HG02763 (cell line): ENCODE measurements around the gene ICE1.
"Not testable (repeated sequence)": the region's sequence is repeated elsewhere in the genome, so short reads cannot be mapped to it uniquely, and the experiment has no call there.

Experiments
- ATAC-seq: cut with Tn5 transposase; IDR thresholded peaks from one replicate; pipeline ENCODE4 v1.9.1; 2021; ENCODE audit warnings: mild to moderate bottlenecking, moderate library complexity; ENCODE audit not compliant: unreplicated experiment

Gene ICE1

GRCh38 chr5:5403741-5404140 lies 18.7 kb upstream of the ICE1 start:
- no peak for ATAC-seq

GRCh38 chr5:5404381-5404780 lies 18.1 kb upstream of the ICE1 start:
- no peak for ATAC-seq

GRCh38 chr5:5405441-5405840 lies 17.0 kb upstream of the ICE1 start:
- ATAC-seq = no peak

GRCh38 chr5:5407924-5408323 lies 14.6 kb upstream of the ICE1 start:
- no peak for ATAC-seq

- no peak for ATAC-seq
Measured at GRCh38 chr5:5409151-5409810, 13.2 kb upstream of the ICE1 start.

- ATAC-seq = not testable (repeated sequence)
Measured at GRCh38 chr5:5413856-5414255, 8.6 kb upstream of the ICE1 start.

- no peak for ATAC-seq
Measured at GRCh38 chr5:5414999-5415398, 7.5 kb upstream of the ICE1 start.

- ATAC-seq = no peak
Measured at GRCh38 chr5:5416733-5417132, 5.7 kb upstream of the ICE1 start.

- ATAC-seq = no peak
Measured at GRCh38 chr5:5418006-5418405, 4.5 kb upstream of the ICE1 start.

GRCh38 chr5:5418764-5419163 lies 3.7 kb upstream of the ICE1 start:
- ATAC-seq = no peak

- ATAC-seq = no peak
Measured at GRCh38 chr5:5419291-5420210, 2.9 kb upstream of the ICE1 start.

GRCh38 chr5:5420251-5420650 lies 2.2 kb upstream of the ICE1 start:
- no peak for ATAC-seq

- no peak for ATAC-seq
Measured at GRCh38 chr5:5421149-5421960, 1.1 kb upstream of the ICE1 start.

GRCh38 chr5:5422819-5423515 lies 490 bp downstream of the ICE1 start:
- peak; percentile 12 for ATAC-seq

GRCh38 chr5:5423586-5423985 lies 1.1 kb downstream of the ICE1 start:
- ATAC-seq = no peak

- no peak for ATAC-seq
Measured at GRCh38 chr5:5424736-5425135, 2.3 kb downstream of the ICE1 start.

GRCh38 chr5:5430136-5430535 lies 7.7 kb downstream of the ICE1 start:
- no peak for ATAC-seq

- ATAC-seq = no peak
Measured at GRCh38 chr5:5432020-5432707, 9.7 kb downstream of the ICE1 start.

- no peak for ATAC-seq
Measured at GRCh38 chr5:5436203-5436760, 13.8 kb downstream of the ICE1 start.
